ENCODE data around the gene NEK10. TPM values are rescaled to one million over a fixed set of nuclear protein-coding genes. Genes with fewer than 3 reads are reported as not detected.

Gene NEK10
- total and polyA plus RNA-seq, 2 of the 13 experiments (the other 11 are each of a cell fraction or from before 2014, with no cell fraction given), result 2.8 to 14.2 TPM

DNA sequence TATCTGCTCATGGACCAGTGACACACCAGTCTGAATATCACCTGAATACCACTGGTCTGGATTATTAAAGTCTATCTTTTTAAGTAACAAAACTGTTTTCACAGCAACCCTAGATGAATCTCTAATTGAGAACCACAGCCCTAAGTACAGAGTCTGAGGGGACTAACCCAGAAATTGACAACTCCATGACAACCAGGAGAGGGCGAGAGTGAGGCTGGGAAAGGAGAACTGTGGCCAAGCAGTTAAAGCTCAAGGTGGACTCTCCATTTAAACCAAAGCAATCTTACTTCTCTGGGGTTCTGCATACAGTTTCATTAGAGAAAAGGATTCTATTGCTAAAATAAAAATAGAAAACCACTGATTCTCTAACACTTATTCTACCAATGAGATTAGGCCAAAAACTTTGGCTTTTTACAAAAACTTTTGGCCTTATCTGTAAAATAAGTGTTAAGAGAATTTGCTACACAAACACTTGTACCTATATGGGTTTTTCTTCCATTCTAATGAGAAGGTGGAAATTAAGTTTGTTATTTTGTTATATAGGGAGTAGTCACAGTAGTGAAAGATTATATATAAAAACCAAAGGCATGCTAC, 11.4 kb downstream of the NEK10 start (continued):
- TF ChIP-seq, protein P1, sequence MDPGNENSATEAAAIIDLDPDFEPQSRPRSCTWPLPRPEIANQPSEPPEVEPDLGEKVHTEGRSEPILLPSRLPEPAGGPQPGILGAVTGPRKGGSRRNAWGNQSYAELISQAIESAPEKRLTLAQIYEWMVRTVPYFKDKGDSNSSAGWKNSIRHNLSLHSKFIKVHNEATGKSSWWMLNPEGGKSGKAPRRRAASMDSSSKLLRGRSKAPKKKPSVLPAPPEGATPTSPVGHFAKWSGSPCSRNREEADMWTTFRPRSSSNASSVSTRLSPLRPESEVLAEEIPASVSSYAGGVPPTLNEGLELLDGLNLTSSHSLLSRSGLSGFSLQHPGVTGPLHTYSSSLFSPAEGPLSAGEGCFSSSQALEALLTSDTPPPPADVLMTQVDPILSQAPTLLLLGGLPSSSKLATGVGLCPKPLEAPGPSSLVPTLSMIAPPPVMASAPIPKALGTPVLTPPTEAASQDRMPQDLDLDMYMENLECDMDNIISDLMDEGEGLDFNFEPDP (CRISPR knock-in tag; conservative IDR thresholded peaks at IDR 0.05), result no peak
- TF ChIP-seq ZNF841 (CRISPR knock-in tag; IDR thresholded peaks at IDR 0.05; ENCODE audit: borderline replicate concordance), result no peak
- no peak for TF ChIP-seq KLF6 (CRISPR knock-in tag; IDR thresholded peaks at IDR 0.05)
- TF ChIP-seq, protein P2, sequence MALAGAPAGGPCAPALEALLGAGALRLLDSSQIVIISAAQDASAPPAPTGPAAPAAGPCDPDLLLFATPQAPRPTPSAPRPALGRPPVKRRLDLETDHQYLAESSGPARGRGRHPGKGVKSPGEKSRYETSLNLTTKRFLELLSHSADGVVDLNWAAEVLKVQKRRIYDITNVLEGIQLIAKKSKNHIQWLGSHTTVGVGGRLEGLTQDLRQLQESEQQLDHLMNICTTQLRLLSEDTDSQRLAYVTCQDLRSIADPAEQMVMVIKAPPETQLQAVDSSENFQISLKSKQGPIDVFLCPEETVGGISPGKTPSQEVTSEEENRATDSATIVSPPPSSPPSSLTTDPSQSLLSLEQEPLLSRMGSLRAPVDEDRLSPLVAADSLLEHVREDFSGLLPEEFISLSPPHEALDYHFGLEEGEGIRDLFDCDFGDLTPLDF (CRISPR knock-in tag; IDR thresholded peaks at IDR 0.05), result no peak
- TF ChIP-seq ZMYM3 (CRISPR knock-in tag; IDR thresholded peaks at IDR 0.05), result no peak
- TF ChIP-seq, protein P3, sequence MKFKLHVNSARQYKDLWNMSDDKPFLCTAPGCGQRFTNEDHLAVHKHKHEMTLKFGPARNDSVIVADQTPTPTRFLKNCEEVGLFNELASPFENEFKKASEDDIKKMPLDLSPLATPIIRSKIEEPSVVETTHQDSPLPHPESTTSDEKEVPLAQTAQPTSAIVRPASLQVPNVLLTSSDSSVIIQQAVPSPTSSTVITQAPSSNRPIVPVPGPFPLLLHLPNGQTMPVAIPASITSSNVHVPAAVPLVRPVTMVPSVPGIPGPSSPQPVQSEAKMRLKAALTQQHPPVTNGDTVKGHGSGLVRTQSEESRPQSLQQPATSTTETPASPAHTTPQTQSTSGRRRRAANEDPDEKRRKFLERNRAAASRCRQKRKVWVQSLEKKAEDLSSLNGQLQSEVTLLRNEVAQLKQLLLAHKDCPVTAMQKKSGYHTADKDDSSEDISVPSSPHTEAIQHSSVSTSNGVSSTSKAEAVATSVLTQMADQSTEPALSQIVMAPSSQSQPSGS (CRISPR knock-in tag; IDR thresholded peaks at IDR 0.05), result no peak
- TF ChIP-seq PITX1 (CRISPR knock-in tag; IDR thresholded peaks at IDR 0.05), result no peak
- TF ChIP-seq, protein P4, sequence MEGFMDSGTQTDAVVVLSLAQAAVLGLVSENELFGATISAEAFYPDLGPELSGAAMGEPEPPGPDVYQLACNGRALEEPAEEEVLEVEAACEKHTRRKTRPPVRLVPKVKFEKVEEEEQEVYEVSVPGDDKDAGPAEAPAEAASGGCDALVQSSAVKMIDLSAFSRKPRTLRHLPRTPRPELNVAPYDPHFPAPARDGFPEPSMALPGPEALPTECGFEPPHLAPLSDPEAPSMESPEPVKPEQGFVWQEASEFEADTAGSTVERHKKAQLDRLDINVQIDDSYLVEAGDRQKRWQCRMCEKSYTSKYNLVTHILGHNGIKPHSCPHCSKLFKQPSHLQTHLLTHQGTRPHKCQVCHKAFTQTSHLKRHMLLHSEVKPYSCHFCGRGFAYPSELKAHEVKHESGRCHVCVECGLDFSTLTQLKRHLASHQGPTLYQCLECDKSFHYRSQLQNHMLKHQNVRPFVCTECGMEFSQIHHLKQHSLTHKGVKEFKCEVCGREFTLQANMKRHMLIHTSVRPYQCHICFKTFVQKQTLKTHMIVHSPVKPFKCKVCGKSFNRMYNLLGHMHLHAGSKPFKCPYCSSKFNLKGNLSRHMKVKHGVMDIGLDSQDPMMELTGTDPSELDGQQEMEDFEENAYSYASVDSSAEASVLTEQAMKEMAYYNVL (CRISPR knock-in tag; IDR thresholded peaks at IDR 0.05; ENCODE audit: borderline replicate concordance), result no peak
- TF ChIP-seq, protein P5, sequence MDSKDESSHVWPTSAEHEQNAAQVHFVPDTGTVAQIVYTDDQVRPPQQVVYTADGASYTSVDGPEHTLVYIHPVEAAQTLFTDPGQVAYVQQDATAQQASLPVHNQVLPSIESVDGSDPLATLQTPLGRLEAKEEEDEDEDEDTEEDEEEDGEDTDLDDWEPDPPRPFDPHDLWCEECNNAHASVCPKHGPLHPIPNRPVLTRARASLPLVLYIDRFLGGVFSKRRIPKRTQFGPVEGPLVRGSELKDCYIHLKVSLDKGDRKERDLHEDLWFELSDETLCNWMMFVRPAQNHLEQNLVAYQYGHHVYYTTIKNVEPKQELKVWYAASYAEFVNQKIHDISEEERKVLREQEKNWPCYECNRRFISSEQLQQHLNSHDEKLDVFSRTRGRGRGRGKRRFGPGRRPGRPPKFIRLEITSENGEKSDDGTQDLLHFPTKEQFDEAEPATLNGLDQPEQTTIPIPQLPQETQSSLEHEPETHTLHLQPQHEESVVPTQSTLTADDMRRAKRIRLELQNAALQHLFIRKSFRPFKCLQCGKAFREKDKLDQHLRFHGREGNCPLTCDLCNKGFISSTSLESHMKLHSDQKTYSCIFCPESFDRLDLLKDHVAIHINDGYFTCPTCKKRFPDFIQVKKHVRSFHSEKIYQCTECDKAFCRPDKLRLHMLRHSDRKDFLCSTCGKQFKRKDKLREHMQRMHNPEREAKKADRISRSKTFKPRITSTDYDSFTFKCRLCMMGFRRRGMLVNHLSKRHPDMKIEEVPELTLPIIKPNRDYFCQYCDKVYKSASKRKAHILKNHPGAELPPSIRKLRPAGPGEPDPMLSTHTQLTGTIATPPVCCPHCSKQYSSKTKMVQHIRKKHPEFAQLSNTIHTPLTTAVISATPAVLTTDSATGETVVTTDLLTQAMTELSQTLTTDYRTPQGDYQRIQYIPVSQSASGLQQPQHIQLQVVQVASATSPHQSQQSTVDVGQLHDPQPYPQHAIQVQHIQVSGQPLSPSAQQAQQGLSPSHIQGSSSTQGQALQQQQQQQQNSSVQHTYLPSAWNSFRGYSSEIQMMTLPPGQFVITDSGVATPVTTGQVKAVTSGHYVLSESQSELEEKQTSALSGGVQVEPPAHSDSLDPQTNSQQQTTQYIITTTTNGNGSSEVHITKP (CRISPR knock-in tag; IDR thresholded peaks at IDR 0.05; ENCODE audit: low read depth), result no peak
- TF ChIP-seq, protein P6, sequence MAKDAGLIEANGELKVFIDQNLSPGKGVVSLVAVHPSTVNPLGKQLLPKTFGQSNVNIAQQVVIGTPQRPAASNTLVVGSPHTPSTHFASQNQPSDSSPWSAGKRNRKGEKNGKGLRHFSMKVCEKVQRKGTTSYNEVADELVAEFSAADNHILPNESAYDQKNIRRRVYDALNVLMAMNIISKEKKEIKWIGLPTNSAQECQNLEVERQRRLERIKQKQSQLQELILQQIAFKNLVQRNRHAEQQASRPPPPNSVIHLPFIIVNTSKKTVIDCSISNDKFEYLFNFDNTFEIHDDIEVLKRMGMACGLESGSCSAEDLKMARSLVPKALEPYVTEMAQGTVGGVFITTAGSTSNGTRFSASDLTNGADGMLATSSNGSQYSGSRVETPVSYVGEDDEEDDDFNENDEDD (CRISPR knock-in tag; IDR thresholded peaks at IDR 0.05; ENCODE audit: borderline replicate concordance), result no peak
- TF ChIP-seq, protein P7, sequence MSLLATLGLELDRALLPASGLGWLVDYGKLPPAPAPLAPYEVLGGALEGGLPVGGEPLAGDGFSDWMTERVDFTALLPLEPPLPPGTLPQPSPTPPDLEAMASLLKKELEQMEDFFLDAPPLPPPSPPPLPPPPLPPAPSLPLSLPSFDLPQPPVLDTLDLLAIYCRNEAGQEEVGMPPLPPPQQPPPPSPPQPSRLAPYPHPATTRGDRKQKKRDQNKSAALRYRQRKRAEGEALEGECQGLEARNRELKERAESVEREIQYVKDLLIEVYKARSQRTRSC (CRISPR knock-in tag; IDR thresholded peaks at IDR 0.05; ENCODE audit: low read depth), result no peak
- TF ChIP-seq, protein P8, sequence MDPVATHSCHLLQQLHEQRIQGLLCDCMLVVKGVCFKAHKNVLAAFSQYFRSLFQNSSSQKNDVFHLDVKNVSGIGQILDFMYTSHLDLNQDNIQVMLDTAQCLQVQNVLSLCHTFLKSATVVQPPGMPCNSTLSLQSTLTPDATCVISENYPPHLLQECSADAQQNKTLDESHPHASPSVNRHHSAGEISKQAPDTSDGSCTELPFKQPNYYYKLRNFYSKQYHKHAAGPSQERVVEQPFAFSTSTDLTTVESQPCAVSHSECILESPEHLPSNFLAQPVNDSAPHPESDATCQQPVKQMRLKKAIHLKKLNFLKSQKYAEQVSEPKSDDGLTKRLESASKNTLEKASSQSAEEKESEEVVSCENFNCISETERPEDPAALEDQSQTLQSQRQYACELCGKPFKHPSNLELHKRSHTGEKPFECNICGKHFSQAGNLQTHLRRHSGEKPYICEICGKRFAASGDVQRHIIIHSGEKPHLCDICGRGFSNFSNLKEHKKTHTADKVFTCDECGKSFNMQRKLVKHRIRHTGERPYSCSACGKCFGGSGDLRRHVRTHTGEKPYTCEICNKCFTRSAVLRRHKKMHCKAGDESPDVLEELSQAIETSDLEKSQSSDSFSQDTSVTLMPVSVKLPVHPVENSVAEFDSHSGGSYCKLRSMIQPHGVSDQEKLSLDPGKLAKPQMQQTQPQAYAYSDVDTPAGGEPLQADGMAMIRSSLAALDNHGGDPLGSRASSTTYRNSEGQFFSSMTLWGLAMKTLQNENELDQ (CRISPR knock-in tag; IDR thresholded peaks at IDR 0.05; ENCODE audit: borderline replicate concordance), result no peak
- no peak for TF ChIP-seq ZSCAN29 (CRISPR knock-in tag; conservative IDR thresholded peaks at IDR 0.05)
- no peak for TF ChIP-seq ZNF619 (CRISPR knock-in tag; IDR thresholded peaks at IDR 0.05)

Data from HepG2 (cell line).